Germinal center (tissue), 1 donor: ENCODE data around the gene SCN8A.

Experiments
- DNase-seq: peaks from one replicate; pipeline ENCODE4 v3.0.0; 2012; ENCODE audit warnings: mixed read lengths, low spot score

SCN8A gene

DNA sequence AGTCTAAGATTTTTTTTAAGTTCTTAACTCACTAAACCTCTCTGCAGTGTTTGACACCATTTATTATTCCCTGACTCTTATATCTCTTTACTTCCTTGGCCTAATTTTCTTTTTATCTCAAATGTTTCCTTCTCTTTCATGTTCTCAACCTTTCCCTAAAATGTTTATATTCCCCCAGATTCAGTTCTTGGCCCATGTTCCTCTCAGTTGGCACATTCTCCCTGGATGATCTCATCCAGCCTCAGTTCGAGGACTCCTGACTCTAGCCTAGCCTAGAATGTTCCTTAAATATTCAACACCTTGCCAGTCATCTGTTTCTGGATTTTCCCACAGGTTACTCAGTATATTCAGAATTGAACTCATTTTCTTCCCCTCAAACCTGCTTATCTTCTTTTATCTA lies 81.3 kb downstream of the SCN8A start:
- DNase-seq = no peak

DNA sequence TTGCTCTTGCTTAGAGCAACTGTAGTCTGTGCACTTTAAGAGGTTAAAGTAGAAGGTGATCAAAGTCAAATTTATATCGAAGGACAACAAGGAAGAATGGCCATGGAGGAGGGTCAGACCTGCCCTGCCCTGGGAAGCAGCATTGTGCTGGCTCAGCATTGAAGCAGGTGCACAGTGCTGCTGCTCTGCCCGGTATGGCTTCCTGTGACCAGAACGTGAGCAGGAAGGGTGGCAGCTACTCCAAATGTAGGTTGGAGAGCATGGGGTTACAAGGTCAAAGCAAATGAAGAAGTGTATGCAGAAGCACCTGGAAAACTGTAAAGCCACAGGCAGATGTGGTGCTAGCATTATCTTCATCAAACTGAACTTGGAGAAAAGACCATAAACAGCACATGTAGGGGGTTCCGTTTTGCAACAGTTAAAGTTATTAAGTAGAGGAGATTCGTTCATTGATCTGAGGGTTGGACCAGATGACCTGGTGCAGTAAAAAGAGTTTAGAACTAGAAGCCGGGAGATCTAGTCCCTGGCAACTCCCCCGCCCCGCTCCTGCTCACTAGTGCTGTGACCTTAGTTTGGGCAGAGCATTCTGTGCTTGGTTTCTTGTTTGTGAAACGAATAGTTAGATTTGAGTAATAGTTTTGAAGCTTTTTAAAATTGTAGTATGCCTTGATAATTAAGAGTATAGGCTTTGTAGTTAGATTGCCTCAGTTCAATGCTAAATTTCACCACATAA lies 84.2 kb downstream of the SCN8A start:
- no peak for DNase-seq

DNA sequence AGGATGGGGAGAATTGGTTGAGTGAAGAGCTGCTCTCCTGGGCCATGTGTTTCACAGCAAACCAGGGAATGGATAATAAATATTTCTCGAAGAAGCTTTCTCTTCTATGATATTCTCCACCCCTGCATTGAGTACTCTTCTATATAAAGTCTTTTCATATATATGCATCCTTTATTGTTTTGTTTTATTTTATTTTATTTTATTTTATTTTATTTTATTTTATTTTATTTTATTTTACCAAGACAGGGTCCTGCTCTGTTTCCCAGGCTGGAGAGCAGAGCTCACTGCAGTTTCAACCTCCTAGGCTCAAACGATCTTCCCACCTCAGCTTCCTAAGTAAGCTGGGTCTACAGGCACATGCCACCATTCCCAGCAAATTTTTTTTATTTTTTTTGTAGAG lies 85.8 kb downstream of the SCN8A start:
- DNase-seq = no peak

DNA sequence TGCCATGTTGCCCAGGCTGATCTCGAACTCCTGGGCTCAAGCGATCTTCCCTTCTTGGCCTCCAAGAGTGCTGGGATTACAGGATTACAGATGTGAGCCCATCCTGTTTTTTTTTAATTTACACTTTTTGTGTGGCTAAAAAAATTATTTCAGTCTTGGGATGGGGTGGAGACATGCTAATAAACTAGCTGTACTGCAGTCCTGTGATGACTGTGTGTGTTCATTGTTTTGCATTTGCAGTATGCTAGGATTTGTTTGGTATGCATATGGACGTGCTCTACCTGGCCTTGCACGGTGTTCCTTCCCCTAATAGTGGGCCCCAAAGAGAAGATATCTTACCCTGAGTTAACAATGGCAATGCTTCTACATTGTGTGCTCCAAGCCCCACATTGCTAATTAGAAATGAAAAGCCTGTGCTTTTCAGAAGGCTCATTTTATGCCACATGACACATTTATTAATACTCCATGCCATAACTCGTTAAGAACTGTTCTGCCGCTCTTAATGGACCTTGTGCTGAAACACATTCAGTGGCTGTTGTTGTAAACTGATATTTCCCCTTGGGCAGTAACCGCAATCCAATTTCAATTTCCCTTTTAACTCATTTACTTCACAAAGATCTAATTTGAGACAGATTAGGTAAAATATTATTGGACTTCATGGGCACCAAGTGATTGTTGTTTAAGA lies 86.4 kb downstream of the SCN8A start:
- DNase-seq = no peak

DNA sequence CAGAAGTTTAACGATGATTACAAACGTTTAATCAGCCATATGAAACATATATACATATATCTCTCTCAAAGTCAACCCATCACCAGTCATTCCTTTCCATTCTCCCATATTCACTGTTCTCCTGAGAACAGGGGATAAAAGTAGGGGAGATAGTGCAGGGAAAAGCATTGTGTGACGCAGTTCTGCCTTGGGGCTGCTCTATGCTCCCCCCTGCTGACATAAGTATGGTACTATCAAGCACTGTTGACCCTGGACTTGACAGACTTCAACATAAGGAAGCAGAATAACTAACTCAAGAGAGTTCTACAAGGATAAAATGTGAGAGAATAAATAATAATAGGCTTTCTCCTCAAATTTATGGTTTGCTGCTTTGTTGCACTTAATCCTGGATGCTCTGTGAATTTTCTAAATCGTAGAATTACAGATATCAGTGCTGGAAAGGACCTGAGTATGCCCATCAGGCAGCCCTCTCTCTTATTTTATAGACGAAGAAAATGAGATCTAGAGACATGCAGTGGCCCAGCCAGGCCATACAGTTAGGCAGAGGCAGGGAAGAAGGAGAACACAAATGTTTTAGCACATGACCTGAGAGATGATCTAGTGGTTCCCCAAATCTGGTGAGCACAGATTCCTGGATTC lies 87.2 kb downstream of the SCN8A start:
- DNase-seq = peak; percentile 38

DNA sequence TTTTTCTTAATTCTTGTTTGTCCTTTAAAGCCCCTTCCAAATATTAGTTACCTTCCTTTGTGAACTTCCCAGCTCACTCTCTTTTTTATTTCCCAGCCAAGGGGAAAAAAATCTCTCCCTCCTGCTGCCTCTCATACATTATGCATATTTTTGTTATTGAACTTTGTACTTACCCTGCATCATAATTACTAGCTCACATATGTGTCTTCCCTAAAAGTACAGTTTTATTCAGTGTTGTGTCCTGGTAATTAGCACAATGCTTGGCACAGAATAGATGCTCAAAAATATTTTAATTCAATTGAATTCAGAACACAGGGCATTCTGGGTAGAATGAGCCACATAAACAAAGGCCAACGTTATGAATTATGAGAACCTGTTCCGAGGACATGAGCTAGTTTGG lies 91.9 kb downstream of the SCN8A start:
- DNase-seq = no peak

DNA sequence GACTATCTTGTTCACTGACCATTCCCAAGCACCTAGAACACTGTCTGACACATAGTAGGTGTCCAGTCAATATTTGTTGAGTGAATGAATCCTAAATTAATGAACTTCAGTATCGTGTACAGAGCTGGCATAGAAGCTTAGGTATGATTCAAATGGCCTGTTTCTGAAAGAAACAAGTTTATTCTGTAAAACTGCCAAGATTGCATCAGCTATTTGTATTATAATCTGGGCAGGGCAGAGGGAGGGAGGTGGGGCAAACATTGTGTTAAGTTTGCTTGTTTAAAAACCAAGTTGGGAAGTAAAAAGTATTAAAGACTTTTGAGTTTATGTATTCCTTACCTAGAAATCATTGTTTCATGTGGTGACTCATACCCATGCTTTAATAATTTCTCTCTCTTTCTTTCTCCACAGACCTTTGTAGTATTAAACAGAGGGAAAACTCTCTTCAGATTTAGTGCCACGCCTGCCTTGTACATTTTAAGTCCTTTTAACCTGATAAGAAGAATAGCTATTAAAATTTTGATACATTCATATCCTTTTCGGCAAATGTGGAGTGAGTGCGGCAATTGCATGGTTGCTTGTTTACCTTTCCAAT lies 92.8 kb downstream of the SCN8A start:
- no peak for DNase-seq

DNA sequence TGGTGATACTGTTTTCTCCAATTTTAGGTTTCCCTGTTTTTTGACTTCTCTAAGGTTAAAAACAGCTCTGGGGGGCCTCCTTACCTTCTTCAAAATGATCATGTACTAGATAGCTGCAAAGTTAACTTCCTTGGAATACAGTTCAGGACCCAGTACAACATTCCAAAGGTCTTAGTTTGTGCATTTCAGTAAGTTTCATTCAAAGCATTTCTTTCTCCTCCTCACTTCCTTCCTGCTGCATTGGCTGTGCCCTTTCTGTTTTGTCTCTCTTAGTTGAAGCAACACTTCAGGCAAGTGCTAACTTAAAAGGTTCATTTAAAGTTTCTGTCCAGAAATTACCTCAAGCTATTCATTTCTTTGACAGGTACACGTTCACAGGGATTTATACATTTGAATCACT lies 95.7 kb downstream of the SCN8A start:
- no peak for DNase-seq

DNA sequence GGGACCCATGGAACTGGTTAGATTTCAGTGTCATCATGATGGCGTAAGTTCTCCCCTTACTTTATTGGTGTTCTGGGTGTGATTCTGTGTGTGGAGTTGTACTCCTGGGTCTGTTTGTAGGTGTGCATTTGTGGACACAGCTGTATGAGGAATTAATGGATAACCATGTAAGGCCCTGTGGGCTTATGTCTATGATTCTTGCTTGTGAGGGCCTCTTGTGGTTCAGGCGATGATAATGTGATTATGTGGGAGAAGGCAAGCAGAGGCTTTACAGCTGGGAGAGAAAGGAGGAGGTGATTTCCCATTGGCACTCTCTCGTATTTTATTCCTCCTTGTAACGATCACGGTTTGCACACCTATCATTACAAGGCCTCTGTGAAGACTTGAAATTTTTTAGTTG lies 96.1 kb downstream of the SCN8A start:
- DNase-seq = no peak

DNA sequence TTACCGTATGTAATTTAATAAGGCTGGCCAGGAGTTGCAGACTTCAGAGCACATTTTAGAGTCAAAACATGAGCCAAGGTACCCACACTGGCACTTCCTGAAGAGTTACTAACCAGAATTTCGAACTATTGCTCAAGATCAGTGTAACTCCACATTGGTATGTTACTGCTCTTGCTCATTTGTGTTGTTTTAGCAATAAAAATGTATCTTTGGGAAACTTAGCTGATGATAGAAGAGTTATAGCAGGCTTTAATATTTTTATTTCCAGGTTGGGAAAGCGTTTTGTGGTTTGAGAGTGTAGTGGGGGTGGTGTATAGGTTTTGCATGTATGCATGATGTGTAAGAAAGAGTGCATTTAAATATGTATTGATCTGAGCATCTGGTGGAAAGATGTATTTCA lies 96.6 kb downstream of the SCN8A start:
- no peak for DNase-seq

DNA sequence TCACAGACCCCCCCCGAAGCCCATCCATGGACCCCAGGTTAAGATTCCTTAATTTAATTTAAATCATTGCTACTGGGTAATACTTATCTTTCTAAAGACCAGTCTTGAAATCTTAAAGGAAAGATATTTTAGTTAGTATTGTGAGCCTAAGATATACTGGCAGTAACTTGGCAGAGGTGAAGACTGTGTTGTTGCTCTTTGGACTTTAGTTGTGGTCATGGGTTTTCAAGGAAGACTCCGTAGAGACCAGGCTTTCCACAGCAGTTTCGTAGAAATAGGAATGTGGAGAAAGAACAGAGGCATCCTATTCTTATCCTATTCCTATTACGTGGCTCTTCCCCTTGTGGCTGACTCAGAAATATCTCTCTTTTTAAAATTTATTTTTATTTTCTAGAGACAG lies 99.0 kb downstream of the SCN8A start:
- no peak for DNase-seq

DNA sequence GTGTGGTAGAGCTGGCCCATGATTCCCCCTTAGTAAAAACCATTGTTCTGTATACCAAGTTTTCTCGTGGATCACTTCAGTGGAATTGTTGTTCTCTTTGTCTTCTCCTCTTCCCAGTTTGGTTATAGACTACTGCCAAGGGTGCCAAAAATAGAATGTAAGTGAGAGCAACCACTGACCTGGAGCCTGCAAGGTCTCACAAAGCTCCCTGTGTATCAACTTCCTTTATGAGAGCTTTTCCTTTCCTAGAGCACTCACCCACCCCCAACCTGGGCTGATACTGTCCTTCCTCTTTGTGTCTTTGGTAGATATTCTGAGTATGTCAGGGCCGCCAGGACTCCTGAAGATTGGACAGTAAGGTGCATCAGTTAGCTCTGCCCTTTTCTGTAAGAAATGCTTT lies 101.0 kb downstream of the SCN8A start:
- DNase-seq = no peak

DNA sequence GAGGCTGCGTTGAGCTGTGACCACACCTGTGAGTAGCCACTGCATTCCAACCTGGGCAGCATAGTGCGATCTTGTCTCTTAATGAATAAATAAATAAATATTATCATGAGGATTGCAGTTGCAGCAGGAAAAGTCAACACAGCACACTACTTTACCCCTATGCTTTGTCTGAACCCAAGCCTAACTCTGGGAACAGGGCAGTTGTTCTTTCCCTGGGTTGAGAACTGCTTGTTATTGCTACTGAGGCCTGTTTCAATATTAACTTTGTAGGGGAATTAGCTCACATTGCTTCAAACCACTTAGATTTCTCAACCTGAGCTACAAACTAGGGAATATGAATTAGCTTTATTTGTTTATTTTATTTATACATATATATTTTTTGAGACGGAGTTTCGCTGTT lies 102.5 kb downstream of the SCN8A start:
- no peak for DNase-seq

DNA sequence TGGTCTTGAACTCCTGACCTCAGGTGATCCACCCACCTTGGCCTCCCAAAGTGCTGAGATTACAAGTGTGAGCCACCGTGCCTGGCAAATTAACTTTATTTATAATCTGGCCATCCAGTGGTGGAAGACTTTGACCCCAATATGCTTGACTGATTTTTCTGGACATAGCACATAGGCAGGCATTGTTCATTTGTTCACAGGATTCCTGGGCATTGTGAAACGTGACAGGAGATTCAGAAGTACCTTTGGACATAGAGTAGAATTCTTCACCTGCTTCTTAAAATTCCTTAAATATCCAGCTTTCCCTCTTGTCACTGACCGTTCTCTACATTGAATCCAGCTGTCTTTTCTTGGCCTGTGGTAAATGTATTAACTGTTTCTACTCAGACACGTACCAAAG lies 103.1 kb downstream of the SCN8A start:
- no peak for DNase-seq

DNA sequence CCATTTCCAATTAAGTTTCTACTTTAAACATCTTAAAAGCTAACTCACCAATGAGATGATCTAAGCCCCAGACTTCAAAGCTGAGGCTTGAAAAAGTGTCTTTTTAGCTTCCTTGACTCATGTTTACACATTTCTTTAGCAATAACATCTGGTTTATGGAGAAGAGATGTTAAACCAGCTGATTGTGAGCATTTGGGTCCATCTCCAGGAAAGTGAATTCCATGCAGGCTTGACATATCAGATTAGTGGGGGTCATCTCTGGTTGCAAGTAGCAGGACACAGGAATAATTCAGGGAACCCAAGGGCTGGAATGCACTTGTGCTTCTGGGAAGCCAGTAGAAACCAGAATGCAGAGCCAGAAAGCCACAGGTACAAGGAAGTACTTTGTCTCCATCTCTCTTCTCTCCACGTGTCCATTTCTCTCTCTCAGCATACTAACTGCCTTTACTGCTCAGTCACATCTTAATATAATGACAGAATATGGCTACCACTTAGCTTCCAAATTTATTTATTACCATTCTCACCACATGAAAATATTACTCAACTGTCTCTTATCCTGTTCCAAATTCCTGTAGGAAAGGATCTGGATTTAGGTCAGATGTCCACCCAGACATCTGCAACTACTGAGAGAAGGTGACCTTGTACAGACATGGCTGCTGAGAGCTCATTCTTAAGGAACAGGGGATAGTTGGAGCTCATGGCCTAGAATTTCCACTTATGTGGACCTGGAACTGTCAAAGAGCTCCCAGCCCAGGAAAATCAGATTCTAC lies 104.4 kb downstream of the SCN8A start:
- no peak for DNase-seq

DNA sequence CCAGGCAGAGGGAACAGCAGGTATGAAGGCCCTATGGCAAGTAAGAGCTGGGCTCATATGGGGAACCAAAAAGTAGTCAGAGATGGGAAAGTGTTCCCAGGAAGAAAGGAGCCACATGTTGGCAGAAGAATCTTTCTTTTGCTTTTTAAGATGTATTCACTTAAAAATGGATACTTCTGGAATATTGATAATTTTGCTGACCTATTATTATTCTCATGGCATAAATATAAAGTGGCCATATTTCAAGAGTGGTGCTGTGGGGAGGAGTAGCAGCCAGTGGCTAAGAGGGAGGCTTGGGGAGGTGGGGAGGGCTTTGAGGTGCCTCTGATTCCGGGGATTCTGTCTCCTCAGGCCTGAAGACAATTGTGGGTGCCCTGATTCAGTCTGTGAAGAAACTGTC lies 108.2 kb downstream of the SCN8A start:
- DNase-seq = no peak

DNA sequence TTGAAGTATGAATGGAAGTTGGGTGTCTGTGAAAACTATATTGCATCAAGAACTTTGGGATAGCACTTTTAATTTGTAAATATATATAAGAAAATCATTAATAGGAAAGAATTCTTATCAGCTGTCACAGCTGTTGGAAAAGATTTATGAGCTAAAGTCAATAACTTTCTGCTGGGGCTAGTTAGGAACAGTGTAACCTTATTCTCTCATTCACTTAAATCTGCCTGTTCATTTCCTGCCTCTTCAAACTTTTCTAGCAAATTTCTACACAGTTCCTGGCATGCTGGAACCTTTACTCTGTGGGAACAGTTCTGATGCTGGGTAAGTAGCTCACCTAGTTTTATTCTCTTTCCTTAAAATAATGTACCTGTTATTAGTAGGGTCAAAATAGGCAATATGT lies 109.9 kb downstream of the SCN8A start:
- no peak for DNase-seq

DNA sequence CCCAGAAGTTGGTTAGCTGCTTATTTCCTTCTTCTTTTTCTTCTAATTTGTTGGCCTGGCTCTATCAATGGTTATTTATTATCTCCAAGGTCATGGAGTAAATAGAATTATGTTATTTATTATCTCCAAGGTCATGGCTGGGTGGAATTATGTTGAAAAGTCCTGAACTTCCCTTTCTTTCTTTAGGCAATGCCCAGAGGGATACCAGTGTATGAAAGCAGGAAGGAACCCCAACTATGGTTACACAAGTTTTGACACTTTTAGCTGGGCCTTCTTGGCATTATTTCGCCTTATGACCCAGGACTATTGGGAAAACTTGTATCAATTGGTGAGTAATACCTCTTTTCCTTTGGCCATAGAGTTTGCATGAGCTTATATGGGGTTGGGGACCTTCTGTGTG lies 111.6 kb downstream of the SCN8A start:
- no peak for DNase-seq

DNA sequence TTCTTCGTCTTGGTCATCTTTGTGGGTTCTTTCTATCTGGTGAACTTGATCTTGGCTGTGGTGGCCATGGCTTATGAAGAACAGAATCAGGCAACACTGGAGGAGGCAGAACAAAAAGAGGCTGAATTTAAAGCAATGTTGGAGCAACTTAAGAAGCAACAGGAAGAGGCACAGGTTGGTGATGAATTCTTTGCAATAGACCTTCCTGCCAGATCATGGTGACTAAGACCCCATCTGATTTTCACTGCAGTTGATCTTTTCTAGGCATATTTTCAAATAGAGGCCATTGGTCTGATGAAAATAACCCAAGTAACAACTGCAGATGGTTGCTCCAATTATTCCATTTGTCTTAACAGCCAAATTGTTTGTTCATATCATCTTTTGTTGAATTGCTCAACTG lies 114.4 kb downstream of the SCN8A start:
- no peak for DNase-seq

DNA sequence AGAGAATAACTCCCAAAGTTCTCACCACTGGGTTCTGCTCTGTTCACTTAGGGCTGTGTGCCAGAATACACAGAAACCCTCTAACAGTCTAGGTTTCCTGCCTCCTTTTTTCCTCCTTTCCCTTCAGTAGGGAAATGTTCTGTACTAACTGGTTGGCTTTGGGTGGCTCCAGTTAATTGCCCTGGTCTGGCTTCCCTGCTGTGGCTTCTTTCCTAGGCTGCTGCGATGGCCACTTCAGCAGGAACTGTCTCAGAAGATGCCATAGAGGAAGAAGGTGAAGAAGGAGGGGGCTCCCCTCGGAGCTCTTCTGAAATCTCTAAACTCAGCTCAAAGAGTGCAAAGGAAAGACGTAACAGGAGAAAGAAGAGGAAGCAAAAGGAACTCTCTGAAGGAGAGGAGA lies 115.2 kb downstream of the SCN8A start:
- DNase-seq = no peak

DNA sequence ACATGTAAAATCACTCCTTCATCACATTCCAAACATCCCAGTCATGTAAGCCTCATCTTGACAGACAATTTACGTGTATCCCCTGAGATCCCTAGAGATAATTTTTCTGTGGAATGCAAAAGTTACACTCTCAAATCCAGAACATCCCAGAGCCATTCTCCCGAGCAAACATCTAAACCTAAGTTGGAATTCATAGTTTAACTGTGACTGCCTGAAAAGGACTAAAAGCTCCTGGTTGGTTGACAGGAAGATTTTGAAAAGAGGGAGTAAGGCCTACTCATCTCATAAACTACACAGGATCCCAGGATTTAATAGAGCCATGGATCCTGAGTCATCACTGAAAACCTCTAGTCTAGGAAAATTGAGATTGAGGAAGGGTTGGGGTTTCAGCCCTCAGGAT lies 123.6 kb downstream of the SCN8A start:
- DNase-seq = no peak

DNA sequence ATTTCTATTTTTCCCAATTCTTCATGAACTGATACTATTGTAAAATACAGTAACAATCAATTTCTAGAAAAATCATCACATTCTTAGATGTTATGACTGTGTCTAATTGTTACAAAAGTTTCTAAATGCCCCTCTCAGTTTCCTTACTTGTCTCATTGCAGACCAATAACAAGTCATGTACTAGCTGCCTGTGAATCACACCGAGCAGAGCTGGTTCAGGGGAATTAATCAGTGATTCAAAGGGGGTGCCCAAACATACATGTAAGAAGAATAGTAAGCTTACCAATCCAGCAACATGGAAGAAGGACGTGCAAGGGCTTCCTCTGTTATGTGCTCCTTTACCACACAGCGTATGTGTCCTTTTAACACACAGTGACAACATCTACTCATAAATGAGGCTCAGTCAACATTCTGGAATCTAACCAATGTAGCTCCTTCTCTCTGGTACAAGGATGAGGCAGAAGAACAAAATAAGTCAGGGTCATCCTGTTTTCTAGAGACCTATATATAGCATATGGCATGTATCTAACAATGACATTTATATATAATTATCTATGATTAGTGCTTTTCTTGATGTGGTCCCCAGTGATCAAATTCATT lies 126.4 kb downstream of the SCN8A start:
- no peak for DNase-seq
